Dermis blood vessel endothelial cell (primary cell): ENCODE measurements around the gene DIAPH3. TPM values are rescaled to one million over a fixed set of nuclear protein-coding genes. Genes with fewer than 3 reads are reported as not detected.

Experiments
- DNase-seq: peaks from one replicate; pipeline ENCODE4 v3.0.0; 2010
- total RNA-seq: library from RNA; depleted of rRNA; stranded (reverse); fragments of >200 nt; gene quantifications from 2 replicates; pipeline ENCODE4 v1.2.3, GENCODE V29; 2014

DIAPH3 gene
- total RNA-seq, 1 donor from 2014 or later, result 8.7 TPM

- DNase-seq, result no peak
Observed at GRCh38 chr13:59710416-59710815, 453.3 kb downstream of the DIAPH3 start.

DNA sequence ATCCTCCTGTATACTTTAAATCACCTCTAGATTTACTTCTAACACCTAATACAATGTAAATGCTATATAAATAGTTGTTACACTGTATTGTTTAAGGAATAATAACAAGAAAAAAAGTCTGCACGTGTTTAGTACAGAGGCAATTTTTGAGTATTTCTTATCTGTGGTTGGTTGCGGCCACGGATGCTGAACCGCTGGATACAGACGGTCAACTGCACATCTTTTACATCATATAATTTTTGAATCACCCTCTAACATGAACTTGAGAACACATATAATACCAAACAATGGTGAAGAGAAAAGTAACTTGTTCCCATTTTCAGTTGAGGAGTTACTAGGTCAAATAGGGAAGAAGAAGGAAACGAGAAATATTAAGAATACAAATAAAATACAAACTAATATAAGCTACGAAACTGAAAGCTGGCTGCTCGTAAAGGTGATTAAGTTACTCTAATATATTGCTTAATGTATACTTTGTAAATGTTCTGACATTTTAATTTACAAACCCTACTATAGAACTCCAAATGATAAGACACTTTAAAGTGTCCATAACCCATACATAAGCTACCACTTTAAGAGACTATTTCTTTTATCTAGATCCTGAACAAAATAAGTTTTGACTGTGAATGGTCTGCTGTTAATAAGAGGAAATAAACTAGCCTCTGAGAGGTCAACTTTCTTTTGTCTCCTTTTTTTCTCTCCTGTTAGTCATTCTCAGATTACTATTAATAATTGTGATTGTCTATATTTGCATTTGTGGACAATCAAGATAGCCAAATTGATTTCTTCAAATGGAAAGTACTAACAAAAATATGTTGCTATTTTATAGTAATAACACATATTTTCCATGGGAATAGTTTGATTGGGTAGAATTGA, 457.4 kb downstream of the DIAPH3 start:
- DNase-seq, result peak; percentile 24

- DNase-seq, result no peak
Observed at GRCh38 chr13:59702269-59702668, 461.5 kb downstream of the DIAPH3 start.

DNA sequence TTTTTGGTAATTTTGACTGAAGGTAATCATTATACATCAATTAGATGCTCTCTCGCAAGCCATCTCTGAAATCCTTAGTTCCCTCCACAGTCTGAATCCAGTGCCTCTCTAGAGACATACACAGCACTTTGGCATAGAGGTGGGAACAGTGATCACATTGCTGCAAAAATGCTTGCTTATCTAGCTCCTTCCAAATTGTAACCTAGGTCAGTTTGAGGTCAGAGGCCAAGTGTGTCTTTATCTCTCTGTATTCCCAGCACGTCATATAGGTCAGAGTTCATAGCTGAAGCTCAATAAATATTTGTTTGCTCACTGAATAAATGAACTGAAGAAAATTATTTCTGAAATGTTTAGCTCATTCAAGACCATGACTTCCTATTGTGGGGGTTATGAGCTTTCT, 462.5 kb downstream of the DIAPH3 start:
- DNase-seq, result no peak

- no peak for DNase-seq
Observed at GRCh38 chr13:59700281-59700680, 463.4 kb downstream of the DIAPH3 start.

DNA sequence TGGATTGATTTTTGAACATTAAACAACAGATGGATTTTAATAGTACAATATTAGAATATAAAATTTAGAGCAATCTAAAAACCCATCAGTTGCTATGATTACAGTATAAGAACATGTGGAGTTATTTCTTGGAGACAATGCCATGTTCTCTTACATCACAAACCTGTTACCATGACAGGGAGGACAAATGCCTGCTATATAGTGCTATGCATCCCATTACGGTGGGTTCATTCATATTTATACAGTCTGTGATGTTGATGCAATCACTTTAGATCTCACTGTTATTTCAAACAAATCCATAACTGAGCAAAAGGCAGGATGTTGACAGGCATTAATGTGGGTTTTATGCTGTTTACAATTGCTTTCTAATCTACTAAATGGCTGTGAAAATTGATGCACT, 467.5 kb downstream of the DIAPH3 start:
- no peak for DNase-seq

GRCh38 chr13:59691501-59692066, 472.1 kb downstream of the DIAPH3 start:
- no peak for DNase-seq

- no peak for DNase-seq
Observed at GRCh38 chr13:59690857-59691500, 472.7 kb downstream of the DIAPH3 start.

DNA sequence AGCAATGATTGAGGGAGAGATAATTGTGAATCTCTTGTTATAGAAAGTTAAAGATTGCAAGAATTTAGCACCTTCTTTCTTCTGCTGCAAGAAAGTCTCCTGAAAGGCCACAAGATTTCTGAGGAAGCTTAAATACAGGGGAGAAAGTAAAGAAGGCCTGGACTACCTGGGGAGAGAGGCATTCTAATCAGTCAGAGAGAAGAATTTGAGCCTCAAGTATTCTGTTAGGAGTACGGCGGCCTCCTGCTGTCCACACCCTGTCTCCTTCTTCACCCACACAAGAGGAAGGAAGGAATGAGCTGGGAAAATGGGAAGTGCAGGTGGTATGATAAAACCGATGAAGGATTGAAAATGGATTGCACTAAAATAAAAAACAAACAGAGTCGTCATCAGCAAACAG, 474.7 kb downstream of the DIAPH3 start:
- no peak for DNase-seq

DNA sequence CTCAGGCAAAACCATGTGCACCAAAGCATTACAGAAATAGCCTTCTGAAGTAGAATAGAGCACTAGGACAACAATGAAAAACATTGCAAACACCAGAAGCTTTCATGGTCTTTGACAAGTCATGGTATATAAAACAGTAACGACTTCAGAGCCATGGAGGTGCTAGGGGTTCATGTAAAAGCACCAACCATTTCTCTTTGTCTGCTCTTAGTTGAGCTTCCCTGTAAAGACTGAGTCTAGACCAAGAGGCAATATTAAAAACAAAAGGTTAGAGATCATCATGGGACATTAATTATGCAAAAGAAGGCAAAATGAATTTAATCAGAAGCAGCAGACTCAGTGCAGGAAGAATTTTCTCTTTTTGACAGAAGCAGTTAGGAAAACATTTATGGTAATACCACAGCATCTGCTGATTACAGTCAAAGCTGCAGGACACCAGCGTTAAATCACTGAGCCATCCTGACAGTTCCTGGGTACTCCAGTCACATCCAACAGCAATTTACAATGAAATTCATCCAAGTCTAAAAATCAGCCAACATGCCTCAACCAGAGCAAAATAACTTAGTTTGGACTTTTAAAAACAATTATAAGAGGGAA, 476.8 kb downstream of the DIAPH3 start:
- DNase-seq, result no peak

GRCh38 chr13:59684105-59684504, 479.6 kb downstream of the DIAPH3 start:
- DNase-seq, result no peak

DNA sequence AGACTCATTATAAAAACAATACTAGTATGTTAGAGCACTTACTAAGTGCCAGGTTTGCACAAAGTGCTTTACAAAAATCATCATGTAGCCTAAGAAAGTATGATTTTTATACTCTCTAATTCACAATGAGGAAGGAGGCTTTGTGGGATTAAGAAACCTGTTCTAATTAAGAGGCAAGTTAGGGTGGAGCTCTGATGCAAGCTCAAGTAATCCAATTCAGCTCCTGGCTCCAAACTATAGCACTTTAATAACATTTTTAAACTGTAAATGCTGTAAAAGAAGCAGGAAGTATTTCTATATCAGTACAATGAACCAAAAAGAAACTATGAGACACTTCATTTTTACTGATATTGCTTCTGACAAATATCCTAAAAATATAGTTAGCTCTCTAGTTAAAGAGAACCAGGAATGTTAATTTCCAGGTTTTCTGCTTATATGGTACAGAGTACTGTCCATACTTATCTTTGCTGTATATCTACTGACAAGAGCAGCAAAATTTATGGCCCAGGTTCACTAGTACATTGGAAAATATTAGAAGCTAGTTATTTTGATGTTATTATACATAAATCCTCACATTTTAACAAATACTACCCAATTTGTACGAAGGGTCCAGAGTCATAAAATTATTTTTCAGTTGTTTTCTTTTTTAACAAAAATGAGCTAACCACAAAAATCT, 482.0 kb downstream of the DIAPH3 start:
- DNase-seq, result no peak

DNA sequence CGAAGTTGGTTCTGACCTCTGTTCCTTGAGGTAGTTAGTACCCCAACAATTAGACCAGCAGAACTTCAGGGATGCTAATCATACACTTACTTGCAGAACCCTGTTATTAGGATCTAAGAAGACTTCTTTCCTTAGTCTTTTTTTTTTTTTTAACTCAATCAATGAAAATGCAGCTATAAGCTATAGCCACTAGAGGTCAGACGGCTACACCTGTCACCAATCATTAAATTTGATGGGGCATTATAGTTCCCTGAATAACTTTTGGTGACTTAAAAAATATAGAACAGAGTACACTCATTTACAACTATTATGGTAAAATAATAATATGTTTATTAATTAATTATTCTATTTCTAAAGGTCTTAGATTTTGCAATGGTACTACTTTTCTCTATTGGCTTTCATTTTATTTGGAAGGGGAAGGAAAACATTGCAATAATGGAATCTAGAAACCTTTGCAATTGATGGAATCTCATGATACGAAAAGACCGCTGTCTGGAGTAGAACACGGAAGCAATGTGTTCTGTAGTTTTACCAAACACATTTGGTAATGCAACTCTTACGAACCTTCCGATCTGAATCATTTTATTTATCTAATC, 483.2 kb downstream of the DIAPH3 start:
- DNase-seq, result peak; percentile 50

DNA sequence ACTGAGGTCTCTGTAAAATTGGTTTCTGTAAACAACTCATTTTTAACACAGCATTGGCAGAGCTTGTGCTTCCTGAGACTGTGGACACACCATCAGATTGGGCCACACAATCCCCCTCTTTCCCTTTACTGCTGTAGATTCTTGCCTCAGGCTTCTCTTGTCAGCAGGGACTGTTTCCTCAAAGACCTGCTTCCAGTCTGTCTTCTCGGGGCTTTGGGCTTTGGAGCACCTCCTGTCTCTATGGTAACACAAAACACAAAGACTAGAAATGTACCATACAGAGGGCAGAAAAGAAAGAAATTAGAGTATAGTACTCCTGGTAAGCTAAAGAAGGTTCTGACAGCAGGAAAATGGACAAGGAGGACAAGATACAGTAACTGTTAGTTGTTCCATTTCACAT, 484.5 kb downstream of the DIAPH3 start:
- peak; percentile 7 for DNase-seq

- peak; percentile 86 for DNase-seq
Observed at GRCh38 chr13:59677966-59678814, 485.5 kb downstream of the DIAPH3 start.

GRCh38 chr13:59677430-59677829, 486.3 kb downstream of the DIAPH3 start:
- DNase-seq, result no peak

- DNase-seq, result no peak
Observed at GRCh38 chr13:59674616-59675015, 489.1 kb downstream of the DIAPH3 start.

- no peak for DNase-seq
Observed at GRCh38 chr13:59673286-59673685, 490.4 kb downstream of the DIAPH3 start.

GRCh38 chr13:59672445-59672844, 491.3 kb downstream of the DIAPH3 start:
- DNase-seq, result no peak

DNA sequence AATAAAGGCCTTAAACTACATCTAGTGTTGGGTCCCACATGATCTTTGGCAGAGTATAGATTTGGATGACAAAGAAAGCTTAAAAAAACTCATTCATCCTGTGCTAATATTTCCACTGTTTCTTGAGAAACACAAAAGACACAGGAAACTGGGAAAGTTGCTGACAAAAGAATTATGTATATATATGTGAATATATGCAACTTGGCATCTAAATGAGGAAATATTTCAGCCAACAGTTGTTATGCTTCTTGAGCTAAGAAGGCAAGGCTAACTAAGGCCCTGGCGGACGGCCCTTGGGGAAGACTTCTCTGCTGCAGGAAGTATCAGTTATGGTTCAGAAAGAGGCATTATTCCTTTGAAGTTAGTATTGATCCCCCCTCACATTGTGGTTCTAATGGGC, 491.8 kb downstream of the DIAPH3 start:
- peak; percentile 47 for DNase-seq

GRCh38 chr13:59666504-59666903, 497.2 kb downstream of the DIAPH3 start:
- DNase-seq, result peak; percentile 85
